Uterus (tissue), 4 donors: ENCODE results near the gene ACTR8. TPM values are rescaled to one million over a fixed set of nuclear protein-coding genes. Genes with fewer than 3 reads are reported as not detected.

Source experiments
- DNase-seq, 2 donors: peaks; one replicate each; pipeline ENCODE4 v3.0.0-alpha.2; 2019 to 2020
- H3K27ac ChIP-seq, 2 donors: fragments of 200-600 bp; sonication (generic); 1 replicate in 1 of 2; 2 replicates in 1 of 2; pipeline ENCODE4 v1.5.1; 2016 to 2018
- H3K27me3 ChIP-seq, 2 donors: fragments of 200-600 bp; sonication (generic); one replicate each; pipeline ENCODE4 v1.5.1; 2018 to 2019; ENCODE audit warnings: control low read depth in 1 of 2
- H3K36me3 ChIP-seq, 2 donors: fragments of 200-600 bp; sonication (generic); one replicate each; pipeline ENCODE4 v1.5.1; 2019; ENCODE audit warnings: control low read depth in 1 of 2
- H3K4me1 ChIP-seq, 2 donors: fragments of 200-600 bp; sonication (generic); one replicate each; pipeline ENCODE4 v1.5.1; 2018 to 2019; ENCODE audit warnings: control low read depth in 1 of 2
- H3K4me3 ChIP-seq, 2 donors: fragments of 200-600 bp; sonication (generic); 1 replicate in 1 of 2; 2 replicates in 1 of 2; pipeline ENCODE4 v1.5.1; 2018 to 2019; ENCODE audit warnings: mild to moderate bottlenecking in 1 of 2
- H3K9me3 ChIP-seq, 2 donors: fragments of 200-600 bp; sonication (generic); one replicate each; pipeline ENCODE4 v1.5.1; 2019; ENCODE audit warnings: control low read depth in 1 of 2
- POLR2A ChIP-seq, 2 donors: fragments of 450-650 bp; IDR thresholded peaks; one replicate each; pipeline ENCODE4 v1.6.1; 2016; ENCODE audit warnings: antibody characterized with exemption in 2 of 2, mild to moderate bottlenecking in 1 of 2, moderate library complexity in 1 of 2
- intact Hi-C: fragments of 100-400 bp; cut with DNase I; formaldehyde crosslinking; loops from one replicate; pipeline ENCODE4 v1.15.1; 2023; ENCODE audit warnings: low total_unique reads
- total RNA-seq, 4 donors: library from RNA; depleted of rRNA in 3 of 4; stranded (reverse); fragments of >200 nt in 3 of 4; gene quantifications; one replicate each; pipeline versions ENCODE4 v1.1.0 to v1.2.4, GENCODE V29; 2014 to 2023
- TF ChIP-seq, protein P1 (sequence below), 4 experiments: fragments of 200-600 bp in 2 of 4; fragments of 450-650 bp in 2 of 4; sonication (generic) in 2 of 4; IDR thresholded peaks; one replicate each; pipeline ENCODE4 v1.5.1; 2016 to 2019; ENCODE audit warnings: antibody characterized with exemption in 4 of 4, mild to moderate bottlenecking in 2 of 4, moderate library complexity in 1 of 4
- donor health status: DM: yes; HTN: yes; CAD: no.

The ACTR8 gene
- total RNA-seq, 4 donors from 2014 or later: 23.2 to 56.8 (median 31.6) TPM

DNA sequence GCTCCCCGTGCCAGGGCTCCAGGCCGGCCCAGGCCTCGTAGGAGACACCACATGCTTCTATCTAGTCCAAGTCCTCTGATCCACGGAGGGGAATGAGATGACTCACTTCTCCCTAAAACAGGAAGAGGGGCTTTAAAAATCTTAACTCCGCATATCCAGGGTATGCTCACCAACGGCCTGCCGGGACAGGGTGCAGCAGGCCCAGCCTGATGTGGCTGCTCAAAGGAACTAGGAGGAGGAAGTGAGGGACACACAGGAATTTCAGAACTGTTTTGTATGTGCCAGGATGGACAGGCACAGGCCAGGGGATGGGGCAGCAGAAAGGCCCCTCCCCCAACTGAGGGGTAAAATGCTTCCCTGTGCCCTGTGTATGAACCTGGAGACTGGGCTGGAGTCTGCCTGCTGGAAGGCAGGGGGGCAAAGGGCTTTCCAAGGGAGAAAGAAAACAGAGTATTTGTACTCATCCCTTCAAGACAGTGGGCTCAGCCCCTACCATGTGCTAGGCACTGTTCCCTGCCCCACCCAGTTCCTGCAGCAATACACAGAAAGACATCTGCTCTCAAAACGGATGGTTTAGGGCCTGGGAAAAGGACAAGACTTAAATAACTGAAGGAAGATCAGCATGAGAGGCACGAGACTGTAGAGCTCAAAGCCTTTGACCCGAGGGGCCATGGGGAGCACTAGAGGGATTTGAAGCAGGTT lies 57.8 kb downstream of the ACTR8 start:
- Histone ChIP-seq H3K9me3 (no peaks in the 10 kb centered on the region), H3K4me3 (no peak overlapping the region)
- intact Hi-C loops: no loop called here

DNA sequence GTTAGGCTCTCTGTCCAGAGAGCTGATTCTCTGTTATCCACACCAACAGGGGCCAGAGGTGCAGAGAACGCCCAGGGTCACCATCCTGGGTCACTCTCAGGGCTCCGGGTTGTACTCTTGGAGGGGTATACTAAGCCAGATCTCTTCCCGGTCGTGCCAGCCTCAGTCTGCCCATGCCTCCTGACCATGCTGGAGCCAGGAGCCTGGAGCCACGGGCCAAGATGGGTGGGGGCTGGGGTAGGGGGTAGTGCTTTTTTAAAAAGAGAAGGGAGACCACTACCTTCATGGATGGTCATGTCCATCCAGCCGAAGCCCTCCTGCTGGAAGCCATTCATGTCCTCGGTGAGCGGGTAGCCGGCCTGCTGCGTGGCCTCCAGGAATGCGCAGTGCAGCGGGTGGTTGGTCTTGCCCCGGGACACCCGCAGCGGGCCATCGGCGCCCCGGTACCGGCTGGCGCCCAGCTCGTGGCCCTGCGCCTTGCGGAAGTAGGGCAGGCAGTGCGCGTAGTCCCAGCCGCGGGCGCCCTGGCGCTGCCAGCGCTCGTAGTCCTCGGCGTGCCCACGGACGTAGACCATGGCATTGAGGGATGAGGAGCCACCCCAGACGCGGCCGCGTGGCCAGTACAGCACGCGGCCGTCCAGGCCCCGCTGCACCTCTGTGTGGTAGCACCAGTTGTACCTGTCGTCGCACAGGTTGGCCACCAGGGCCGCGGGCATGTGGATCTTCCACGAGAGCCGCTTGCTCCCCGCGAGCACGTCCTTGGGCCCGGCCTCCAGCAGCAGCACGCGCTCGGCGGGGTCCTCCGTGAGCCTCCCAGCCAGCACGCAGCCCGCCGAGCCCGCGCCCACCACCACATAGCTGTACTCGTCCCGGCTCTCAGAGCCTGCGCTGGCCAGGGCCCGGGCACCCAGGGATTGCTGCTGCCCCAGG lies 58.7 kb downstream of the ACTR8 start:
- H3K4me1 ChIP-seq: no peaks in the 10 kb centered on the region
- DNase-seq: no peak
- H3K27me3 ChIP-seq: no peaks in the 10 kb centered on the region
- H3K9me3 ChIP-seq: no peaks in the 10 kb centered on the region
- no peak overlapping the region for H3K27ac ChIP-seq
- H3K36me3 ChIP-seq: no peaks in the 10 kb centered on the region
- TF ChIP-seq, protein P1, sequence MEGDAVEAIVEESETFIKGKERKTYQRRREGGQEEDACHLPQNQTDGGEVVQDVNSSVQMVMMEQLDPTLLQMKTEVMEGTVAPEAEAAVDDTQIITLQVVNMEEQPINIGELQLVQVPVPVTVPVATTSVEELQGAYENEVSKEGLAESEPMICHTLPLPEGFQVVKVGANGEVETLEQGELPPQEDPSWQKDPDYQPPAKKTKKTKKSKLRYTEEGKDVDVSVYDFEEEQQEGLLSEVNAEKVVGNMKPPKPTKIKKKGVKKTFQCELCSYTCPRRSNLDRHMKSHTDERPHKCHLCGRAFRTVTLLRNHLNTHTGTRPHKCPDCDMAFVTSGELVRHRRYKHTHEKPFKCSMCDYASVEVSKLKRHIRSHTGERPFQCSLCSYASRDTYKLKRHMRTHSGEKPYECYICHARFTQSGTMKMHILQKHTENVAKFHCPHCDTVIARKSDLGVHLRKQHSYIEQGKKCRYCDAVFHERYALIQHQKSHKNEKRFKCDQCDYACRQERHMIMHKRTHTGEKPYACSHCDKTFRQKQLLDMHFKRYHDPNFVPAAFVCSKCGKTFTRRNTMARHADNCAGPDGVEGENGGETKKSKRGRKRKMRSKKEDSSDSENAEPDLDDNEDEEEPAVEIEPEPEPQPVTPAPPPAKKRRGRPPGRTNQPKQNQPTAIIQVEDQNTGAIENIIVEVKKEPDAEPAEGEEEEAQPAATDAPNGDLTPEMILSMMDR (IDR thresholded peaks at IDR 0.05): no peak
- no peak for TF ChIP-seq POLR2A (IDR thresholded peaks at IDR 0.05)
- intact Hi-C loops: no loop called here
- H3K4me3 ChIP-seq: no peak overlapping the region

More for the DNA sequence above, 57.8 kb downstream of the ACTR8 start:
- Histone ChIP-seq H3K36me3 (no peaks in the 10 kb centered on the region), H3K4me1 (no peaks in the 10 kb centered on the region), H3K27me3 (no peaks in the 10 kb centered on the region), H3K27ac (no peak overlapping the region)
- DNase-seq: no peak
- TF ChIP-seq, protein P1 (IDR thresholded peaks at IDR 0.05): no peak
- no peak for TF ChIP-seq POLR2A (IDR thresholded peaks at IDR 0.05)

DNA sequence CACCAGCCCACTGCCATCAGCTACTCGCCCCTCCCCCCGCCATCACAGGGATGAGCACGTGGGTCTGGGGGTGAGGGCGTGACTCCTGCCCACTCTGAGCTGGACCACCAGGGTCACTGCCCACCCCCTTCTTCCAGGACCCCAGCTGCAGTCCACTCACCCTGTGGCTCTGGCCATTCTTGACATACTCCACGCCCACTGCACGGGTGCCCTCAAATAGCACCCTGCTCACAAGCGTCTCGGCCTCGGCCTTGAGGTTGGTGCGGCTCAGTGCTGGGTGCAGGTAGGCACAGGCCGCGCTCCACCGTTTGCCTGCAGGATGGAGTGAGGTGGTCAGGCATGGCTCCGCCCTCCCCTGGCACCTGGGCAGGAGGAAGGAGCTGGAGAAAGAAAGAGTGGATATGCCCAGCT lies 59.6 kb downstream of the ACTR8 start:
- intact Hi-C loops: no loop called here
- TF ChIP-seq, protein P1 (IDR thresholded peaks at IDR 0.05): no peak
- no peak for TF ChIP-seq POLR2A (IDR thresholded peaks at IDR 0.05)
- H3K4me3 ChIP-seq: no peak overlapping the region
- no peaks in the 10 kb centered on the region for H3K4me1 ChIP-seq
- H3K27ac ChIP-seq: no peak overlapping the region
- no peaks in the 10 kb centered on the region for H3K27me3 ChIP-seq
- no peak for DNase-seq
- no peaks in the 10 kb centered on the region for H3K36me3 ChIP-seq
- no peaks in the 10 kb centered on the region for H3K9me3 ChIP-seq

DNA sequence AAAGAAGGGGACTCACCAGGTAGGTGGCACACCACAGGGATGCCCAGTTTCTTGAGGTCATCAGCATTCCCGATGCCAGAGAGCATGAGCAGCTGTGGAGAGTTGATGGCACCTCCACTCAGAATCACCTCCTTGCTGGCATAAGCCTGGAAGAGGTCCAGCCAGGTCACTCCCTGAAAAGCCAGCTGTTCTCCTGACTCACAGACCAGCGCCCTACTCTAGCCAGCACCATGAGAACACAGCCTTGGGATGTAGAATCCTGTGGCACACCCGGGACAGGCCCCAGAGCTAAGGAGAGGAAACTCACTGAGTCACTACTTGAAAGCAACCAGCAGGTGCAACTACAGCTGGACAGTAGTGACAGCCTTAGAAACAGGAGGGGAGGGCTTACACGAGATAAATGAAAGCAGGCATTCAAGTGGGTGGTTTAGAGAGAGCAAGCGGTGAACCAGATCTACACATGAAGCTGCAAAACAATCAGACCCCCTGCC lies 60.3 kb downstream of the ACTR8 start:
- H3K4me3 ChIP-seq: no peak overlapping the region
- H3K4me1 ChIP-seq: no peaks in the 10 kb centered on the region
- H3K27ac ChIP-seq: no peak overlapping the region
- intact Hi-C loops: no loop called here
- H3K9me3 ChIP-seq: no peaks in the 10 kb centered on the region
- no peaks in the 10 kb centered on the region for H3K27me3 ChIP-seq
- no peaks in the 10 kb centered on the region for H3K36me3 ChIP-seq
- TF ChIP-seq POLR2A (IDR thresholded peaks at IDR 0.05): no peak
- TF ChIP-seq, protein P1 (IDR thresholded peaks at IDR 0.05): no peak
- no peak for DNase-seq
